Measurements from ENCODE around the gene ZNRF4. TPM values are rescaled to one million over a fixed set of nuclear protein-coding genes. Genes with fewer than 3 reads are reported as not detected.

Gene ZNRF4
- total RNA-seq, 1 donor from 2014 or later, result not detected

- DNase-seq (ENCODE audit: extremely low spot score in 2 of 2), result no peak
- Histone ChIP-seq H3K27me3 (no peaks in the 10 kb centered on the region), H3K36me3 (no peaks in the 10 kb centered on the region), H3K4me1 (no peaks in the 10 kb centered on the region), H3K4me3 (no peak overlapping the region), H3K9me3 (no peaks in the 10 kb centered on the region), H3K27ac (no peak overlapping the region)
- intact Hi-C loops (cut with DNase I), result no loop called here
- TF ChIP-seq POLR2AphosphoS5 (IDR thresholded peaks at IDR 0.05; ENCODE audit: insufficient read depth in 1 of 2, low read depth in 1 of 2) (no peak), POLR2A (IDR thresholded peaks at IDR 0.05) (no peak)
- TF ChIP-seq, protein P1, sequence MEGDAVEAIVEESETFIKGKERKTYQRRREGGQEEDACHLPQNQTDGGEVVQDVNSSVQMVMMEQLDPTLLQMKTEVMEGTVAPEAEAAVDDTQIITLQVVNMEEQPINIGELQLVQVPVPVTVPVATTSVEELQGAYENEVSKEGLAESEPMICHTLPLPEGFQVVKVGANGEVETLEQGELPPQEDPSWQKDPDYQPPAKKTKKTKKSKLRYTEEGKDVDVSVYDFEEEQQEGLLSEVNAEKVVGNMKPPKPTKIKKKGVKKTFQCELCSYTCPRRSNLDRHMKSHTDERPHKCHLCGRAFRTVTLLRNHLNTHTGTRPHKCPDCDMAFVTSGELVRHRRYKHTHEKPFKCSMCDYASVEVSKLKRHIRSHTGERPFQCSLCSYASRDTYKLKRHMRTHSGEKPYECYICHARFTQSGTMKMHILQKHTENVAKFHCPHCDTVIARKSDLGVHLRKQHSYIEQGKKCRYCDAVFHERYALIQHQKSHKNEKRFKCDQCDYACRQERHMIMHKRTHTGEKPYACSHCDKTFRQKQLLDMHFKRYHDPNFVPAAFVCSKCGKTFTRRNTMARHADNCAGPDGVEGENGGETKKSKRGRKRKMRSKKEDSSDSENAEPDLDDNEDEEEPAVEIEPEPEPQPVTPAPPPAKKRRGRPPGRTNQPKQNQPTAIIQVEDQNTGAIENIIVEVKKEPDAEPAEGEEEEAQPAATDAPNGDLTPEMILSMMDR (IDR thresholded peaks at IDR 0.05), result no peak
These were observed 11.5 kb upstream of the ZNRF4 start for GRCh38 chr19:5443723-5444122.

DNA sequence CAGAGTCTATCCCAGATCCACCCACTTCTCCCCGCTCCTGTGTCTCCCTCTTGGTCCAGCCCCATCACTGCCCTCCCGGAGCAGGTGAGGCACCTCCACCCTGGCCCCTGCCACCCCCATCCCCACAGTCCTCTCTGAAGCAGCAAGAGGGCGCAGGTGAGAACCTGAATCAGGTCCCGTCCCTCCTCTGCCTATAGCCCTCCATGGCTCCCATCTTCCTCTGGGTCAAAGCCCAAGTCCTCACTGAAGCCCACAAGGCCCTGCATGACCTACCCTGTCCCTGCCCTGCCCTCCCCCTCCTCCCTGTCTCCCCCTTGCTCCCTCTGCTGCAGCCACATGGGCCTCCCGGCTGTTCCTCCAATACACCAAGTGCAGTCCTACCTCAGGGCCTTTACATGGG lies 10.8 kb upstream of the ZNRF4 start:
- no peaks in the 10 kb centered on the region for H3K27me3 ChIP-seq
- DNase-seq (ENCODE audit: extremely low spot score in 2 of 2), result no peak
- intact Hi-C loops (cut with DNase I), result no loop called here
- no peak overlapping the region for H3K4me3 ChIP-seq
- H3K4me1 ChIP-seq, result no peaks in the 10 kb centered on the region
- no peak overlapping the region for H3K27ac ChIP-seq
- TF ChIP-seq POLR2AphosphoS5 (IDR thresholded peaks at IDR 0.05; ENCODE audit: insufficient read depth in 1 of 2, low read depth in 1 of 2), result no peak
- TF ChIP-seq, protein P1 (IDR thresholded peaks at IDR 0.05), result no peak
- TF ChIP-seq POLR2A (IDR thresholded peaks at IDR 0.05), result no peak
- no peaks in the 10 kb centered on the region for H3K36me3 ChIP-seq
- H3K9me3 ChIP-seq, result no peaks in the 10 kb centered on the region

DNA sequence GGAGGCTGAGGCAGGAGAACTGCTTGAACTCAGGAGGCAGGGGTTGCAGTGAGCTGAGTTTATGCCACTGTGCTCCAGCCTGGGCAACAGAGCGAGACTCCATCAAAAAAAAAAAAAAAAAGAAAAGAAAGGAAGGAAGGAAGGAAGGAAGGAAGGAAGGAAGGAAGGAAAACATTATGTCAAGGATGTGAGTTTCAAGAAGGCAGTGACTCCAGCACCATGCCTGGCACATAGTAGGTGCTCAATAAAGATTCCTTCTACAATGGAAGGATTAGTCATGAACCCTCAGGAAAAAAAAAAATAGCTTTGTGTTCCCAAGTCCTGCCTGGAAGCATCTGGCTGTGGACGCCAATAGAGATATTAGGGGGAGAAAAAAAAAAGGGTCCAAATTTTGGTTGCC lies 10.1 kb upstream of the ZNRF4 start:
- no peak for DNase-seq (ENCODE audit: extremely low spot score in 2 of 2)
- intact Hi-C loops (cut with DNase I), result no loop called here
- no peak overlapping the region for H3K27ac ChIP-seq
- TF ChIP-seq, protein P1 (IDR thresholded peaks at IDR 0.05), result no peak
- TF ChIP-seq POLR2AphosphoS5 (IDR thresholded peaks at IDR 0.05; ENCODE audit: insufficient read depth in 1 of 2, low read depth in 1 of 2) (no peak), POLR2A (IDR thresholded peaks at IDR 0.05) (no peak)
- no peaks in the 10 kb centered on the region for H3K4me1 ChIP-seq
- H3K27me3 ChIP-seq, result no peaks in the 10 kb centered on the region
- no peaks in the 10 kb centered on the region for H3K36me3 ChIP-seq
- H3K9me3 ChIP-seq, result no peaks in the 10 kb centered on the region
- no peak overlapping the region for H3K4me3 ChIP-seq

- no peak for DNase-seq (ENCODE audit: extremely low spot score in 2 of 2)
- Histone ChIP-seq H3K4me1 (no peaks in the 10 kb centered on the region), H3K9me3 (no peaks in the 10 kb centered on the region), H3K27me3 (no peaks in the 10 kb centered on the region), H3K4me3 (no peak overlapping the region), H3K36me3 (no peaks in the 10 kb centered on the region), H3K27ac (no peak overlapping the region)
- intact Hi-C loops (cut with DNase I), result no loop called here
- TF ChIP-seq POLR2A (IDR thresholded peaks at IDR 0.05), result no peak
- no peak for TF ChIP-seq POLR2AphosphoS5 (IDR thresholded peaks at IDR 0.05; ENCODE audit: insufficient read depth in 1 of 2, low read depth in 1 of 2)
- TF ChIP-seq, protein P1 (IDR thresholded peaks at IDR 0.05), result no peak
These were observed 9.6 kb upstream of the ZNRF4 start for GRCh38 chr19:5445561-5446055.

DNA sequence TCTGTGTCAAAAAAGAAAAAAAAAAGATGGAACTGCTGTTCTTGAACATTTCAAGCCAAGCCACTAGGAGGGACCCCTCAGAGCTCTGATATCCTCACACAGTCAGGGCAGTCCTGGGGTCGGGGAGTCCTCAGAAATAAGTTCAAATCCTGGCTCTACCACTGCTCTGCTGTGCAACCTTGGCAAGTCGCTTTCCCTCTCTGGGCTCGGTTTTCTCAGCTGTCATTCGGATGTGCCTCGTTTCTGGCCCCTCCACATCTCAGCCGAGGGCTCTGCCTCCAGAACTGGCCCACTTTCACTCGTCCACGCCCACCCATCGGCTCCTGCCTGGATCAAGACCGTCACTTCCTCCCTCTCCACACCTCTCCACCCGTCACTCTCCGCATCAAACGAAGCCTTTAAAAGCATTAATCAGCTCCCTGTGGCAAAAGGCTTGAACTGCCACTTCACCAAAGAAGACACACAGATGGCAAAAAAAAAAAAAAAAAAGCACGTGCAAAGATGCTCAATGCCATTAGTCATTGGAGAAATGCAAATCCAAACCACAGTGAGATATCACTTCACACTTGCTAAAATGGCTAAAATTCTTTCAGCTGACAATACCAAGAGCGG lies 7.4 kb upstream of the ZNRF4 start:
- no peak for DNase-seq (ENCODE audit: extremely low spot score in 2 of 2)
- Histone ChIP-seq H3K27me3 (no peaks in the 10 kb centered on the region), H3K4me1 (no peaks in the 10 kb centered on the region)

More for the DNA sequence above, 7.4 kb upstream of the ZNRF4 start:
- Histone ChIP-seq H3K9me3 (no peaks in the 10 kb centered on the region), H3K36me3 (no peaks in the 10 kb centered on the region), H3K4me3 (no peak overlapping the region), H3K27ac (no peak overlapping the region)
- TF ChIP-seq, protein P1 (IDR thresholded peaks at IDR 0.05), result no peak
- no peak for TF ChIP-seq POLR2AphosphoS5 (IDR thresholded peaks at IDR 0.05; ENCODE audit: insufficient read depth in 1 of 2, low read depth in 1 of 2)
- no peak for TF ChIP-seq POLR2A (IDR thresholded peaks at IDR 0.05)
- intact Hi-C loops (cut with DNase I), result no loop called here
